Panc1 (cell line): ENCODE measurements around the gene AKAP6. TPM values are rescaled to one million over a fixed set of nuclear protein-coding genes. Genes with fewer than 3 reads are reported as not detected.

Experiments
- ATAC-seq: fragments of 200-7000 bp; cut with Tn5 transposase; 2 replicates; pipeline ENCODE4 v1.9.1; 2020; ENCODE audit warnings: mild to moderate bottlenecking, moderate library complexity
- BruUV-seq: library from RNA; stranded (reverse); fragments of 400-500 nt; replicated peaks from 2 replicates; lab custom pipeline; 2021; lab: Mats Ljungman, UMichigan
- CTCF ChIA-PET: fragments of 300-600 bp; sonication (Branson Sonifier 250); formaldehyde crosslinking; loops from one replicate; lab custom pipeline; 2022; ENCODE audit warnings: antibody characterized with exemption; lab: Charles Lee
- POLR2A ChIA-PET: fragments of 300-600 bp; sonication (Branson Sonifier 250); formaldehyde crosslinking; loops from one replicate; lab custom pipeline; 2022; ENCODE audit warnings: antibody characterized with exemption; lab: Charles Lee
- DNase-seq: peaks from one replicate; pipeline ENCODE4 v3.0.0-alpha.2; 2010; ENCODE audit warnings: low read depth, low spot score
- H3K27ac ChIP-seq: 2 replicates; pipeline ENCODE4 v1.5.1; 2011; ENCODE audit warnings: mild to moderate bottlenecking, low read length, inconsistent platforms
- H3K27me3 ChIP-seq: fragments of 200-500 bp; sonication (Bioruptor generic); 2 replicates; pipeline ENCODE4 v1.6.0; 2014; ENCODE audit warnings: low read length, inconsistent platforms; ENCODE audit not compliant: control insufficient read depth, insufficient read depth
- H3K36me3 ChIP-seq: fragments of 200-500 bp; sonication (Bioruptor generic); 2 replicates; pipeline ENCODE4 v1.5.1; 2014; ENCODE audit warnings: inconsistent platforms, mild to moderate bottlenecking, low read length, moderate library complexity; ENCODE audit not compliant: control insufficient read depth, insufficient read depth
- H3K4me1 ChIP-seq: 2 replicates; pipeline ENCODE4 v1.5.1; 2011; ENCODE audit warnings: inconsistent platforms, mild to moderate bottlenecking, low read length, moderate library complexity; ENCODE audit not compliant: control insufficient read depth, insufficient read depth
- H3K4me3 ChIP-seq, 2 experiments: 2 replicates each; pipeline ENCODE4 v1.5.1; 2011 to 2012; ENCODE audit warnings: low read depth in 2 of 2, low read length in 2 of 2, mild to moderate bottlenecking in 2 of 2, inconsistent platforms in 1 of 2, moderate library complexity in 1 of 2
- H3K9me3 ChIP-seq: fragments of 200-500 bp; sonication (Bioruptor generic); 2 replicates; pipeline ENCODE4 v1.5.1; 2014; ENCODE audit warnings: low read depth, mild to moderate bottlenecking, inconsistent platforms, low read length, moderate library complexity; ENCODE audit not compliant: control insufficient read depth, insufficient read depth
- CTCF ChIP-seq: fragments of 450-650 bp; IDR thresholded peaks from 2 replicates; pipeline ENCODE4 v1.5.1; 2017; ENCODE audit warnings: mild to moderate bottlenecking
- POLR2AphosphoS5 ChIP-seq: IDR thresholded peaks from 2 replicates; pipeline ENCODE4 v1.6.1; 2012; ENCODE audit warnings: mild to moderate bottlenecking, low read depth, low read length, moderate library complexity
- REST ChIP-seq, 2 experiments: IDR thresholded peaks; 2 replicates each; pipeline ENCODE4 v1.6.1; 2011 to 2012; ENCODE audit warnings: low read depth in 2 of 2, control low read depth in 1 of 2, low read length in 1 of 2, mild to moderate bottlenecking in 1 of 2, moderate library complexity in 1 of 2; ENCODE audit not compliant: insufficient read depth in 1 of 2
- SIN3A ChIP-seq: IDR thresholded peaks from 2 replicates; pipeline ENCODE4 v1.6.1; 2012; ENCODE audit warnings: low read depth, mild to moderate bottlenecking, low read length, moderate library complexity, borderline replicate concordance; ENCODE audit not compliant: insufficient read depth
- TCF7L2 ChIP-seq: IDR thresholded peaks from 2 replicates; pipeline ENCODE4 v1.6.1; 2011; ENCODE audit warnings: mild to moderate bottlenecking, low read depth, low read length, inconsistent platforms
- in situ Hi-C: cut with HindIII; loops from 2 replicates; pipeline ENCODE4 v1.10.0; 2016; ENCODE audit warnings: low sequenced_read_pairs, low pct_unique_long_range_greater_than_20kb
- intact Hi-C: fragments of 100-400 bp; cut with micrococcal nuclease; formaldehyde crosslinking; loops from one replicate; pipeline ENCODE4 v1.10.0; 2022; ENCODE audit not compliant: unreplicated experiment
- total RNA-seq: library from RNA; stranded (reverse); gene quantifications from one replicate; pipeline ENCODE4 v1.2.1, GENCODE V29; 2021; ENCODE audit not compliant: unreplicated experiment

AKAP6 gene
- total RNA-seq, 1 experiment from 2014 or later, result 0.82 TPM

- intact Hi-C loops, result no loop called here
Measured at GRCh38 chr14:32846821-32847365, 517.8 kb downstream of the AKAP6 start.

GRCh38 chr14:32847867-32848266 is 518.8 kb downstream of the AKAP6 start:
- no peaks in the 10 kb centered on the region for H3K36me3 ChIP-seq
- no peak overlapping the region for H3K4me3 ChIP-seq
- H3K27ac ChIP-seq, result no peak overlapping the region
- no TSS peak for BruUV-seq
- no peaks in the 10 kb centered on the region for H3K9me3 ChIP-seq
- H3K27me3 ChIP-seq, result no peaks in the 10 kb centered on the region
- no peaks in the 10 kb centered on the region for H3K4me1 ChIP-seq
- in situ Hi-C loops, result no loop called here
- ATAC-seq (no peak), DNase-seq (no peak)
- TF ChIP-seq CTCF (no peak), REST (IDR thresholded peaks at IDR 0.05; ENCODE audit: insufficient read depth in 1 of 2, low read depth in 2 of 2, low read length in 1 of 2) (no peak), POLR2AphosphoS5 (no peak), TCF7L2 (no peak)
- CTCF ChIA-PET, result no interaction called here
- intact Hi-C loops, result no loop called here
- POLR2A ChIA-PET, result no interaction called here

More at GRCh38 chr14:32846821-32847365, 517.8 kb downstream of the AKAP6 start:
- TF ChIP-seq REST (IDR thresholded peaks at IDR 0.05; ENCODE audit: insufficient read depth in 1 of 2, low read depth in 2 of 2, low read length in 1 of 2), result no peak
- TF ChIP-seq TCF7L2, result no peak
- no peak for TF ChIP-seq CTCF
- TF ChIP-seq SIN3A, result no peak
- no peak for TF ChIP-seq POLR2AphosphoS5
- Histone ChIP-seq H3K27me3 (no peaks in the 10 kb centered on the region), H3K36me3 (no peaks in the 10 kb centered on the region), H3K9me3 (no peaks in the 10 kb centered on the region), H3K4me3 (no peak overlapping the region), H3K4me1 (no peaks in the 10 kb centered on the region), H3K27ac (no peak overlapping the region)
- no peak for ATAC-seq
- CTCF ChIA-PET, result no interaction called here
- no peak for DNase-seq
- POLR2A ChIA-PET, result no interaction called here
- BruUV-seq, result no TSS peak
- in situ Hi-C loops, result no loop called here
